Ectodermal cell (in vitro differentiated cells): Measurements from ENCODE around the gene CTDSPL.

Source experiments
- H3K27ac ChIP-seq: 2 replicates; pipeline ENCODE4 v1.7.0; 2013; ENCODE audit warnings: mild to moderate bottlenecking, low read depth, low read length; ENCODE audit not compliant: insufficient read depth, poor library complexity, severe bottlenecking
- H3K27me3 ChIP-seq: 2 replicates; pipeline ENCODE4 v1.7.0; 2013; ENCODE audit warnings: mild to moderate bottlenecking, low read length; ENCODE audit not compliant: insufficient read depth, control insufficient read depth, poor library complexity, severe bottlenecking
- H3K36me3 ChIP-seq: one replicate; pipeline ENCODE4 v1.7.0; 2013; ENCODE audit warnings: low read length; ENCODE audit not compliant: control insufficient read depth, insufficient read depth
- H3K4me1 ChIP-seq: one replicate; pipeline ENCODE4 v1.7.0; 2013; ENCODE audit warnings: low read length; ENCODE audit not compliant: control insufficient read depth, insufficient read depth
- H3K4me3 ChIP-seq: 2 replicates; pipeline ENCODE4 v1.7.0; 2013; ENCODE audit warnings: low read depth, low read length, control low read depth; ENCODE audit not compliant: insufficient read depth
- H3K9me3 ChIP-seq: 2 replicates; pipeline ENCODE4 v1.7.0; 2013; ENCODE audit warnings: mild to moderate bottlenecking, low read length, moderate library complexity; ENCODE audit not compliant: control insufficient read depth
- WGBS, 2 experiments: methylation state at CpG; one replicate each; pipeline ENCODE4 v1.1.7; 2013; ENCODE audit warnings: missing lambda C conversion rate in 2 of 2; 5-methylcytosine and 5-hydroxymethylcytosine counted together

Gene CTDSPL

DNA sequence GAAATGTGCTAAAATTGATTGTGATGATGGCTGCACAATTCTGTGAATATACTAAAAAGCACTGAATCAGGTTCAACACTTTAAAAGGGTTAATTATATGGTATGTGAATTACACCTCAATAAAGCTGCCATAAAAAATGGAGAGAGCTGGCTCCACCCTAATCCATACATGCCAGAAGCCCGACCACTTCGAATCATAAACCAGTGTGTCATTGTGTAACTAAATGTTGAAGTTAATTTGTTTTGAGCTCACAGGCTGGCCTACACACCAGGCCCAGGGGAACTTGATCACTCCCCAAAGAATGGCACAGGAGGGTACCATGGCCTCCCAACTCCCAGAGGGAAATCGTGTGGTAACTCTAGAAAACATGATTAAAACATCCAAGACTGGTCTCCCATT is 153.8 kb downstream of the CTDSPL start:
- Histone ChIP-seq H3K36me3 (peaks cover 16% of the 10 kb centered on the region), H3K9me3 (no peaks in the 10 kb centered on the region), H3K27ac (no peak overlapping the region), H3K4me3 (no peak overlapping the region), H3K27me3 (no peaks in the 10 kb centered on the region), H3K4me1 (no peaks in the 10 kb centered on the region)
- WGBS, 2 experiments: 92 to 98% methylated on average over 3 of the region's 3 CpGs

DNA sequence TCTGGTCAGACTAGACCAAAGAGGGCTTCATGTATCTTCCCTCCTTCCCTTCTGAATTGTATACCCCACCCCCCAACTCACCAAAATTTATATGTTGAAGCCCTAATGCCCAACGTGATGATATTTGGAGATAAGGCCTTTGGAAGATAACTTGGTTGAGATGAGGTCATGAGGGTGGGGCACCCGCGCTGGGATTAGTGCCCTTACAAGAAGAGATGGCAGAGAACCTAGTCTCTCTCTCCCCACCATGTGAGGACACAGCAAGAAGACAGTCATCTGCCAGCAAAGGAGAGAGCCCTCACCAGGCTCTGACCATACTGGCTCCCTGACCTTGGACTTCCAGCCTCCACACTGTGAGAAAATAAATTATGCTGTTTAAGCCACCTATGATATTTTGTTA is 154.3 kb downstream of the CTDSPL start:
- H3K27me3 ChIP-seq: no peaks in the 10 kb centered on the region
- H3K4me3 ChIP-seq: no peak overlapping the region
- no peaks in the 10 kb centered on the region for H3K9me3 ChIP-seq
- no peaks in the 10 kb centered on the region for H3K4me1 ChIP-seq
- no peak overlapping the region for H3K27ac ChIP-seq
- WGBS, 2 experiments: 93% methylated on average over 2 to 3 of the region's 3 CpGs
- H3K36me3 ChIP-seq: peaks cover 16% of the 10 kb centered on the region

DNA sequence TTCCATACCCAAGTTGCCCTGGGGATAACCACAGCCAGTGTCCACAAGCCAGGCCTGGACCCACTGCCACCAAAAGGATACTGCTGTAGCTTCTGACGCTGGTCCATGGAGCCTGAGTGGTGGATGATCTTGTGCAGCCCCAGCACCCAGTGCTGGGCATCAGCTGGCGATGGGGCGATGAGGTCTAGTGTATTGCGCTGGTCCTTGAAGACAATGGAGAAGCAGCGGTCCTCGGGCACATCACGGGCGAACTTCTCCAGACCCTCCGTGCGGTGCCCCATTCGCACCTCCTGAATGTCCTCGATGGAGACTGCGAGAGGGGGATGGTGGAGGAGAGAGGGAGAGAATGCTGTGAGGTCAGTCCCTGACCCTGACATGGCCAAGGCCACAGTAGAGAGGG is 154.7 kb downstream of the CTDSPL start:
- Histone ChIP-seq H3K27ac (no peak overlapping the region), H3K36me3 (peaks cover 16% of the 10 kb centered on the region), H3K4me1 (no peaks in the 10 kb centered on the region), H3K27me3 (no peaks in the 10 kb centered on the region), H3K4me3 (no peak overlapping the region), H3K9me3 (no peaks in the 10 kb centered on the region)
- 96 to 97% methylated on average over 13 of the region's 13 CpGs for WGBS, 2 experiments

DNA sequence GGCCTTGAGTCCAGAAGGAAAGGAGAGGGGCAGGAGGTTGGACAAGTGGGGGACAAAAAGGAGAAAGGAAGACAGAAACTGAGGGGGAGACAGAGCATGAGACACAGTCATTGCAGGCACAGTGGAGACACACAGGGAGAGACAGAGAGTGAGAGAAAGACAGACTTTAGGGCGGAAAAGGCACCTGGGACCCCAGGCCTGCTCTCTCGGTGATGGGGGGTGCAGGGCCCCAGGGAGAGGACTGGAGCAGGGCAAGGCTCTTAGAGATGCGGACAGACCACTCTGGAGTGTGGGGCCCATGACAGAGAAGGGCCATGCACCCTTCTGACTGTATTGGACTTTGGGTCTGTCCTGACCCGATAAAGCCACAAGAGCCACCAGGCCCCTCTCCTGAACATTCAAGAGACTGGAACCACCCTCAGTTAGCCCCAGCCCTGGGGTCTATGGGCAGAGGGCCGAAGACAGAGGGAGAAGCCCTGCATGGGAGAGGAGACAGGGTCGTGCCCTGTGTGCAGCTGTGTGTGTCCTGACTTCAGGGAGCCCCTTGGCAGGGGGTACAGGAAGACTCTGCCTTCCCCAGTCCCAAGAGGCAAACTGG is 155.3 kb downstream of the CTDSPL start:
- Histone ChIP-seq H3K4me1 (no peaks in the 10 kb centered on the region), H3K4me3 (no peak overlapping the region), H3K27ac (no peak overlapping the region), H3K9me3 (no peaks in the 10 kb centered on the region), H3K36me3 (peaks cover 16% of the 10 kb centered on the region), H3K27me3 (no peaks in the 10 kb centered on the region)
- WGBS, 2 experiments: 83 to 85% methylated on average over 6 of the region's 6 CpGs

DNA sequence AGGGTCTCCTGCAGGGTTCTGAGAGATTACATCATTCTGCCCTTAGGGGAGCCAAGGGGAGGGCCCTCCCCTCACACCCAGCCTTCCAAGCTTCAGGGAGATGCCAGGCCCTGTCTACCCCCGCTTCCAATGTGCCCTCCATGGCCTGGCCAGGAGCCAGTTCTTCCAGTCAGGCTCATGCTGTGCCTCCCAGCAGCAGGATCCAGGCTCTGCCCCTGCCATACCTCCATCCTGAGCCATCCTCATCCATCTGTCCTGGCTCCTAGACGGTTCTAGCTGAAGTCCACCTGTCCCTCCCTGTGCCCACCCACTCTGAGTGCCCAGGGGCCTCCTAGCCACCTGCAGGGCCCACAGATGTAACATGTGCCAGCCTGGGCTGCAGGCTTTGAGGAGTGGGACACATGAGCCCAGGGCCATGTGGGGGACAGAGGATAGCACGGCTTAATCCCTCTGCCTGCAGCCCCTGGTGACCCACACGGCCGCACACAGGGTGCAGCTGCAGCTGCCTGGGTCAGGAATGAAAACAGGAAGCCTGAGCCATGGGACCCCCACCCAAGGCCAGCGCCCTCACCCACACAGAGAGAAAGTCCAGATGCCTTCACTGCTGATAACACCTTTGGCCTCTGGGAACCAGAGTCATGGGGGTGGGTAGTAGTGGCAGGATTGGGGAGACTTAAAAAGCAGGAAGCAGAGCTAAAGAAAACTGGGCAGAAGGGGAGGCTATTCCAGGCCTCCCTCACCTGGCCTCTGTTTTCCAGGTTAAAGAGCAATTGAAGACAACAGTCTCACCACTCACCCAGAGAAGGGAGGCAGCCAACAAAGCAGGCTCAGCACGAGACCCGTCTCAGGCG is 156.0 kb downstream of the CTDSPL start:
- no peak overlapping the region for H3K27ac ChIP-seq
- H3K36me3 ChIP-seq: peaks cover 16% of the 10 kb centered on the region

DNA sequence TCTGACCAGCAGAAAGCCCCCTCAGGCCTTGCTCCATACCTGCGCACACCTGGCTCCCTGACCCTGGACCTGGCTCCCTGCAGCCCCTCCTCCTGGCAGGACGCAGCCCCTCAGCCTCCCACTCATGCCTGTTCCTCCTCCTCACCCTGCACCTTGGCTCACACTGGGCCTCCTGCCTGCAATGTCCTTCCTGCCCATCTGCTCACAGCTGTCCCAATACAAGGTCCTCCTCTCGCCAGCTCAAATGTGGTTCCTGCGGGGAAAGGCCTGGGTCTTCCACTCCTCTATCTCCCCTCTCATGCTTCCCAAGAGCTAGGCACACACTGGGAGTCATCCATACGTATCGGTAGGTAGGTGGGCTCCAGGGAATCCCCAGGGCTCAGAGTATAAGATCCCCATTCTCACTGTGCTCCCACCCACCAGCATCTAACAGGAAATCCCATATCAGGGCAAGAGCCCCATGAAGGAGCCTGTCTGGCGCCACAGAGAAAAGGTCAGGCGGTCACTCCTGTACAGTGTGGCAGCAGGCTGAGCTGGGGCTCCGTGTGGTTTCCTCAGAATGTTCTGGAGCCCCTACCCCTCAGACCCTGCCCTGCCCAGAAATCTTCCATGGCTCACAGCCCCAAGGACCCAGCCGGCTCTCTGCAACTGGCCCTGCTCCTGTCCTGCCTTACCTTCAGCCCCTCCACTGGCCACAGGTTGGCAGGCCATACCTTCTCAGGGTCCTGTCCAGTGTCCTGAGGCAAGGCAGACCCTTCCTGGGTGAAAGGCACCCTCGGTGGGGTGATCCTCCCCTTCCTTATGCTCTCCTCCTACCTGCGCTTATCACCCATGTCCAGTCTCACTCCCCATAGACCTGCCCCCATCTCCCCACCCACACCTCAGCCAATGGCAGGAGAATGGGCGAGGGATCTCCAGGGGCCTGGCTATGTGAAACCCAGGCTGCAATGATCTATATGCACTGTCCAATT is 156.9 kb downstream of the CTDSPL start:
- H3K4me1 ChIP-seq: no peaks in the 10 kb centered on the region
- H3K27me3 ChIP-seq: peaks cover 1% of the 10 kb centered on the region
- no peaks in the 10 kb centered on the region for H3K9me3 ChIP-seq
- H3K36me3 ChIP-seq: peaks cover 16% of the 10 kb centered on the region
- H3K27ac ChIP-seq: no peak overlapping the region
- H3K4me3 ChIP-seq: no peak overlapping the region
- whole genome bisulfite sequencing, 2 experiments: 94% methylated on average over 13 of the region's 13 CpGs

More for the DNA sequence above, 156.0 kb downstream of the CTDSPL start:
- H3K27me3 ChIP-seq: no peaks in the 10 kb centered on the region
- H3K4me3 ChIP-seq: no peak overlapping the region
- no peaks in the 10 kb centered on the region for H3K9me3 ChIP-seq
- 87 to 92% methylated on average over 9 of the region's 9 CpGs for WGBS, 2 experiments
- H3K4me1 ChIP-seq: no peaks in the 10 kb centered on the region

DNA sequence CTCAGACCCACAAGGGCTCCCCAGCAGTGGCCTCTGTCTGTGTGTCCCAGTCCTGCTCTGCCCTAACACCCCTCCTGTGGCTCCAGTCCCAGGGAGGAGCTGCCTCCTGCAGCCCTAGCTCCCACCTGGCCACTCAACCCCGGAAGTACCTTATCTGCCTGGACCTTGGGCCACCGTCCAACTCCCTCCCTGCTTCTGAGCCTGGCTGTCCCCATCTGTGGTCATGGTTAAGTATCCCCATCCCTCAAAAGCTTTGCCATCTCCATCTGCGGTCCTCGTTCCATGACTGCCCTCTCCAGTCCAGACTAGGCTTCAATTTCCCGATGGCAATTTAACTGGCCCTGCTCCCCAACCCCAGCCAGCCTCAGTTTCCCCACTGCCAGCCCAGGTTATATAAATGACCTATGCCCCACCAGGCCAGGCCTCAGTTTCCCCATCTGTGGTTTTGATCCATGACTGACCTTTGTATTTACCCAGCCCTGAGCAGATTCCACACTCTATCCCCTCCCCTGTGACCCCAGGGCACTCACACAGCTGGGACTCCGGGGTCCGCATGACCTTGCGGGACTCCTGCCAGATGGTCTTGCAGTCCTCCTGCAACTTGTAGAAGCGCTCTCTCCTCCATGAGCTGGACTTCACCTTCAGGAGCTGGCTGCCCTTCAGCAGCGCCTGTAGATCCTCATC is 158.1 kb downstream of the CTDSPL start:
- 94 to 95% methylated on average over 10 of the region's 10 CpGs for WGBS, 2 experiments
- peaks cover 6% of the 10 kb centered on the region for H3K27me3 ChIP-seq
- H3K9me3 ChIP-seq: no peaks in the 10 kb centered on the region
- no peak overlapping the region for H3K4me3 ChIP-seq
- no peak overlapping the region for H3K27ac ChIP-seq
- H3K36me3 ChIP-seq: peaks cover 16% of the 10 kb centered on the region
- peaks cover 4% of the 10 kb centered on the region for H3K4me1 ChIP-seq

DNA sequence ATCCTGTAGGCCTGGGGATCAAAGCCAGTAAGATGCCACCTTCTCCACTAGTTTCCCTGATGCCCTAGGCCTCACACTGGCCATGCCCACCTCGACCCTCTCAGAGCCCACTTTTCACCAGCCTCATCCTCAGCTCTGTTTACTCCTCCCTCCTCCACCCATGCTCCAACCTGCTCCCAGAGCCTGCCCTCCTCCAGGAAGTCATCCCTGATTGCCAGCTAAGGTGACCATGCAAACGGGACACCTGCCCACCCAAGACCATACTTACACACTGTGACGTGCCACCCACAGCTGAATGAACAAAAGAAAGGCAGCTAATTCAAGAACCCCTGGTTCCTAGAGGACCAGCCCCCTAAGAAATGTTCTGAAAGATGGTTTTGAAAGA is 158.7 kb downstream of the CTDSPL start:
- WGBS, 2 experiments: 89 to 97% methylated on average over 3 of the region's 3 CpGs
- Histone ChIP-seq H3K9me3 (no peaks in the 10 kb centered on the region), H3K27ac (no peak overlapping the region), H3K4me1 (peaks cover 5% of the 10 kb centered on the region), H3K27me3 (peaks cover 8% of the 10 kb centered on the region), H3K4me3 (no peak overlapping the region), H3K36me3 (peaks cover 13% of the 10 kb centered on the region)

DNA sequence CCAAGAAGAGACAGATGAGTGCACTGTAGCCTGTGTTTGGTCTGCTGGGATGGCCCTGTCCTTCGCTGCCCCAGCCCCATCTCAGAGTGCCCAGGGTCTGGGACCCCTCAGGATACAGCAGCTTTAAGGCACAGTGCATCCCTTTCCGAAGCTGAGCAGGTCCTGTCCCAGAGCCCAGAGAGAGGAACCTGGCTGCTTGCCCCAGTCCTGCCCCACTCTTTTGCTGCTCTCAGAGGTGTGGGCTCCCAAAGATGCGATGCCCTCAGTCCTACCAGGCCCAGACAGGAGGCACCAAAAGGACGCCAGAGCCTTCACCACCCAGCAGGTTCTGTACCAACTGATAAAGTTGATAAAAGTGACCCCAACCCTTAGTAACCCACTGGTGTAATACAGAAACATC is 159.5 kb downstream of the CTDSPL start:
- H3K9me3 ChIP-seq: no peaks in the 10 kb centered on the region
- H3K27ac ChIP-seq: no peak overlapping the region
- 93 to 95% methylated on average over 4 of the region's 4 CpGs for WGBS, 2 experiments
- no peak overlapping the region for H3K4me3 ChIP-seq
- H3K4me1 ChIP-seq: peaks cover 8% of the 10 kb centered on the region
- H3K36me3 ChIP-seq: peaks cover 4% of the 10 kb centered on the region
- peaks cover 16% of the 10 kb centered on the region for H3K27me3 ChIP-seq
